ENCODE results near the gene DRD3. TPM values are rescaled to one million over a fixed set of nuclear protein-coding genes. Genes with fewer than 3 reads are reported as not detected.
A peak's percentile ranks its signal among the peaks of the same experiment; 100 is the strongest.

The DRD3 gene
- total RNA-seq, 3 donors from 2014 or later = not detected

DNA sequence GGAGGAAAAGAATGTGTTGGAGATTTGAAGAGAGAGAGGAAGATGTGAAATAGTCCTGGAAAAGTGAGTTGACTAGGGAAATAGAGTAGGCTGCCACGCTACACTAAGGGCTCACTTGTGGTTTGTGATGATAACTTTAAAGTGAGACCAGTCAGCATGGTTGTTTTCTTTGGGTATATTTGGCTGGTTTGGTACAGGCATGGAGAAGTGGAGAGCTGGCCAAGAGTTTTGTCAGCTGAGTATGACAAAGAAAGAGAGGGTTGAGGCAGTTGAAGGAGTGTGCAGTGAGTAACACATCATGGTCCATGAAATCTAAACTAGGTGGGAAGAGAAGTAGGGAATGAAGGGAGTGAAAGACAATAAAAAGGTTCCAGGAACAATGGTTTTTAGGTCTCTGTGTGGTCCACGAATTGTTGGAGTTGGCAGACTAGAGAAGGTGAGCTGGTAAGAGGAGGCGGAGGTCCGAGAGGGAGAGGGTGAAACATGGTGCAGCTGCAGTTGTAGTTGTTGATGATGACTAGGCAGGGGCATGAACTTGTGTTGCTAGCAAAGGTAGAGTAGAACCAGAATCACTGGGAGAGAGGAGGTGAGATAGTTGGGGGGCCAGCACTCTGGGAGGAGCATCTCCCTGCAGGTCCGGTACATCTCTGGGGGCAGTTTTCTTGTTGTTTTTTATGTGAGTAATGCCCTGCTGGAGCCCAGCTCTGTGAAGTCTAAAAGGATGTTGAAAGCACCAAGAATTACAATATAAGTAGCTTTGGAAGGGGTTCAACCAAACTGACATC is 37.5 kb upstream of the DRD3 start:
- Histone ChIP-seq H3K4me3 (no peak overlapping the region), H3K4me1 (ENCODE audit: low read depth) (no peaks in the 10 kb centered on the region), H3K36me3 (ENCODE audit: low read depth) (no peaks in the 10 kb centered on the region), H3K9me3 (no peaks in the 10 kb centered on the region)
- no peak for DNase-seq
- intact Hi-C loops (cut with DNase I, micrococcal nuclease) = no loop called here
- no peak for ATAC-seq
- no peak for TF ChIP-seq CTCF (IDR thresholded peaks at IDR 0.05)

- ATAC-seq = peak; percentile 73
- Histone ChIP-seq H3K4me1 (ENCODE audit: low read depth) (no peaks in the 10 kb centered on the region), H3K9me3 (no peaks in the 10 kb centered on the region), H3K36me3 (ENCODE audit: low read depth) (no peaks in the 10 kb centered on the region), H3K4me3 (no peak overlapping the region)
- no peak for TF ChIP-seq CTCF (IDR thresholded peaks at IDR 0.05)
- DNase-seq = no peak
- intact Hi-C loops (cut with DNase I, micrococcal nuclease) = no loop called here
Observed at GRCh38 chr3:114214542-114215341, 35.9 kb upstream of the DRD3 start.

DNA sequence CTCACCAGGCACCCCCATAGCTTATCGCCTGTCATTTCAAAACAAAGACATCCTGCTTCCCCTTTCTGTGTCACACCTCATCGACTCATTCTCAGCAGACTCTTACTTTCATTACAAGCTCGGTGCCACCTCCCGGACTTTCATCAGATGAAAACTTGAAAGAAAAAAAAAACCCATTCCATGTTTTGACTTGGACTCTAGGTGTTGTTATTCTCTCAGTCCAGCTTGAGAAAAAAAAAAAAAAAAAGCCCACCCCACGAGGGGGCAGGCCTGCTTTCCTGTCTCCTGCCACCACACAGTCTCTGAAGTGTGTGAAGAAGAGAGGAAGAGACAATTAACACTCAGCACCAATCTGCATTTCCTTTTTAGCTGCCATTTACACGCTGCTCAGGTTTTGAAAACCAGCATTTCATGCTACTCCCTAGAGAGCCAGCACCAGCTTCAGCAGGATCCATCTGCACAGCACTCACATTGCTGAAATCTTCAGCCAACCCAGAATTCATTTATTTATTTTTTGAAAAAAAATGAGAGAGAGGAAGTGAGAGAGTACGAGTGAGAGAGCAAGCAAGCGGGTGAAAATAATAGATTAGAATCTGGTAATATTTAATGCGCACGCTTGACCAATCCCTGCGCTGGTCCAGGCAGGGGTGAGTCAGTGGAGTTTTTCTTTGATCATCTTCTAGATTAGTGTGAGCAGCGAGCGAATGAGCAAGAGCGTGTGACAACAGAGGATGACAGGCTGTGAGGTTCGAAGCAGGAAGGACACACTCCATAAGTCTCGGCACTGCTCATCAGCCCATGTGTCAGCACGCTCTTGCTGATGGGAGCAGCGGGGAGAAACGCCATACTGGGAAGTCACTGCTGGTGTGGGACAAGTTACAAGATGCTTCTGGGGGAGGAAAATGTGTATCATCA is 35.0 kb upstream of the DRD3 start:
- DNase-seq (peak in 1 of 3 donors; percentile 32), ATAC-seq (peak; percentile 68)
- H3K36me3 ChIP-seq (ENCODE audit: low read depth) = no peaks in the 10 kb centered on the region
- intact Hi-C loops (cut with DNase I, micrococcal nuclease) = no loop called here
- no peaks in the 10 kb centered on the region for H3K4me1 ChIP-seq (ENCODE audit: low read depth)
- no peak for TF ChIP-seq CTCF (IDR thresholded peaks at IDR 0.05)
- H3K4me3 ChIP-seq = no peak overlapping the region
- no peaks in the 10 kb centered on the region for H3K9me3 ChIP-seq

DNA sequence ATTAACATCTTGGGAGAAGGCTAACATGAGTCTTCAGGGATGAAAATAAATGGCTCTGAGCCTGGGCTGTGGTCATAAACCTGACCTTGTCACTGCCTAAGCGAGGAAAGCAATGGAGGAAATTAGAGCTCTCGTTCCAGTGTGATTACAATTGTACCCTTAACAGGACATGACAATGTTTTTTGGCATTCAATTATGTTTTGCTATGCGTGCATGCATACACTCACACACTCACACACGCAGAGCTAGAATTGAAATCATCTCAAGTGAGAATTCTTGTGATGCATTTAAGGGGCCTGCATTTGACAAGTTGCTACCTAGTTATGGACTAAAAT is 34.4 kb upstream of the DRD3 start:
- no peak for TF ChIP-seq CTCF (IDR thresholded peaks at IDR 0.05)
- DNase-seq (no peak), ATAC-seq (no peak)
- Histone ChIP-seq H3K9me3 (no peaks in the 10 kb centered on the region), H3K4me3 (no peak overlapping the region), H3K36me3 (ENCODE audit: low read depth) (no peaks in the 10 kb centered on the region), H3K4me1 (ENCODE audit: low read depth) (no peaks in the 10 kb centered on the region)
- intact Hi-C loops (cut with DNase I, micrococcal nuclease) = no loop called here

GRCh38 chr3:114212646-114213045 is 33.8 kb upstream of the DRD3 start:
- intact Hi-C loops (cut with DNase I, micrococcal nuclease) = no loop called here
- DNase-seq (no peak), ATAC-seq (no peak)
- Histone ChIP-seq H3K9me3 (no peaks in the 10 kb centered on the region), H3K4me1 (ENCODE audit: low read depth) (no peaks in the 10 kb centered on the region), H3K36me3 (ENCODE audit: low read depth) (no peaks in the 10 kb centered on the region), H3K4me3 (no peak overlapping the region)
- TF ChIP-seq CTCF (IDR thresholded peaks at IDR 0.05) = no peak

All from mucosa of descending colon (tissue), 3 donors.